Testis (tissue), 2 donors: ENCODE results near the gene F3.

ENCODE experiments used
- POLR2A ChIP-seq: fragments of 450-650 bp; IDR thresholded peaks from one replicate; pipeline ENCODE4 v1.6.1; 2017; ENCODE audit warnings: antibody characterized with exemption, mild to moderate bottlenecking, moderate library complexity
- TF ChIP-seq, protein P1 (sequence below), 3 experiments: fragments of 450-650 bp in 2 of 3; fragments of 200-600 bp in 1 of 3; sonication (generic) in 1 of 3; IDR thresholded peaks; one replicate each; pipeline ENCODE4 v1.5.1; 2016 to 2019; ENCODE audit warnings: antibody characterized with exemption in 3 of 3, mild to moderate bottlenecking in 2 of 3, moderate library complexity in 1 of 3

- TF ChIP-seq, protein P1, sequence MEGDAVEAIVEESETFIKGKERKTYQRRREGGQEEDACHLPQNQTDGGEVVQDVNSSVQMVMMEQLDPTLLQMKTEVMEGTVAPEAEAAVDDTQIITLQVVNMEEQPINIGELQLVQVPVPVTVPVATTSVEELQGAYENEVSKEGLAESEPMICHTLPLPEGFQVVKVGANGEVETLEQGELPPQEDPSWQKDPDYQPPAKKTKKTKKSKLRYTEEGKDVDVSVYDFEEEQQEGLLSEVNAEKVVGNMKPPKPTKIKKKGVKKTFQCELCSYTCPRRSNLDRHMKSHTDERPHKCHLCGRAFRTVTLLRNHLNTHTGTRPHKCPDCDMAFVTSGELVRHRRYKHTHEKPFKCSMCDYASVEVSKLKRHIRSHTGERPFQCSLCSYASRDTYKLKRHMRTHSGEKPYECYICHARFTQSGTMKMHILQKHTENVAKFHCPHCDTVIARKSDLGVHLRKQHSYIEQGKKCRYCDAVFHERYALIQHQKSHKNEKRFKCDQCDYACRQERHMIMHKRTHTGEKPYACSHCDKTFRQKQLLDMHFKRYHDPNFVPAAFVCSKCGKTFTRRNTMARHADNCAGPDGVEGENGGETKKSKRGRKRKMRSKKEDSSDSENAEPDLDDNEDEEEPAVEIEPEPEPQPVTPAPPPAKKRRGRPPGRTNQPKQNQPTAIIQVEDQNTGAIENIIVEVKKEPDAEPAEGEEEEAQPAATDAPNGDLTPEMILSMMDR (IDR thresholded peaks at IDR 0.05), result no peak
- TF ChIP-seq POLR2A, result no peak
Measured at GRCh38 chr1:94532077-94532476, 9.5 kb downstream of the F3 start.
